Astrocyte (in vitro differentiated cells and primary cell): Measurements from ENCODE around the gene MSL2. TPM values are rescaled to one million over a fixed set of nuclear protein-coding genes. Genes with fewer than 3 reads are reported as not detected.
A peak's percentile ranks its signal among the peaks of the same experiment; 100 is the strongest.
"Not testable (repeated sequence)": the region's sequence is repeated elsewhere in the genome, so short reads cannot be mapped to it uniquely, and the experiment has no call there.

Experiments
- DNase-seq: peaks from one replicate; pipeline ENCODE4 v3.0.0-alpha.2; 2010; ENCODE audit warnings: low read depth
- FAIRE-seq: peaks from 2 replicates; lab custom pipeline; 2011; peaks lifted over from hg19 to GRCh38; lab: Jason Lieb, UNC
- H2AFZ ChIP-seq: 2 replicates; pipeline ENCODE4 v1.6.0; 2012; ENCODE audit warnings: low read depth, low read length, inconsistent platforms
- H3K27ac ChIP-seq: 2 replicates; pipeline ENCODE4 v1.5.1; 2011; ENCODE audit warnings: low read depth, low read length, inconsistent platforms
- H3K27me3 ChIP-seq: 2 replicates; pipeline ENCODE4 v1.6.0; 2011; ENCODE audit warnings: low read length, inconsistent platforms; ENCODE audit not compliant: insufficient read depth
- H3K36me3 ChIP-seq: 2 replicates; pipeline ENCODE4 v1.5.1; 2011; ENCODE audit warnings: low read length, inconsistent platforms; ENCODE audit not compliant: insufficient read depth
- H3K4me1 ChIP-seq: 2 replicates; pipeline ENCODE4 v1.5.1; 2011; ENCODE audit warnings: low read length, inconsistent platforms; ENCODE audit not compliant: insufficient read depth
- H3K4me2 ChIP-seq: 2 replicates; pipeline ENCODE4 v1.6.0; 2012; ENCODE audit warnings: low read length, inconsistent platforms
- H3K4me3 ChIP-seq: 2 replicates; pipeline ENCODE4 v1.5.1; 2011; ENCODE audit warnings: low read depth, mild to moderate bottlenecking, low read length, inconsistent platforms; ENCODE audit not compliant: insufficient read depth
- H3K79me2 ChIP-seq: 2 replicates; pipeline ENCODE4 v1.6.0; 2012; ENCODE audit warnings: mild to moderate bottlenecking, low read length, inconsistent platforms; ENCODE audit not compliant: insufficient read depth
- H3K9ac ChIP-seq: 2 replicates; pipeline ENCODE4 v1.6.0; 2012; ENCODE audit warnings: mild to moderate bottlenecking, low read length, inconsistent platforms
- H3K9me3 ChIP-seq: 2 replicates; pipeline ENCODE4 v1.5.1; 2012; ENCODE audit warnings: low read depth, mild to moderate bottlenecking, low read length, inconsistent platforms; ENCODE audit not compliant: insufficient read depth
- H4K20me1 ChIP-seq: 2 replicates; pipeline ENCODE4 v1.6.0; 2012; ENCODE audit warnings: low read length, inconsistent platforms; ENCODE audit not compliant: insufficient read depth
- H3K27ac Mint-ChIP-seq: one replicate; pipeline ENCODE4 v1.8.0; 2021; ENCODE audit warnings: mild to moderate bottlenecking, mixed read lengths; ENCODE audit not compliant: unreplicated experiment
- H3K27me3 Mint-ChIP-seq: one replicate; pipeline ENCODE4 v1.8.0; 2021; ENCODE audit warnings: low read depth, mixed read lengths; ENCODE audit not compliant: unreplicated experiment
- H3K36me3 Mint-ChIP-seq: one replicate; pipeline ENCODE4 v1.8.0; 2021; ENCODE audit warnings: low read depth, mixed read lengths; ENCODE audit not compliant: unreplicated experiment
- H3K4me1 Mint-ChIP-seq: one replicate; pipeline ENCODE4 v1.8.0; 2021; ENCODE audit warnings: low read depth, mixed read lengths; ENCODE audit not compliant: unreplicated experiment
- H3K4me3 Mint-ChIP-seq: one replicate; pipeline ENCODE4 v1.8.0; 2021; ENCODE audit warnings: mild to moderate bottlenecking, moderate library complexity, mixed read lengths; ENCODE audit not compliant: unreplicated experiment
- H3K9me3 Mint-ChIP-seq: one replicate; pipeline ENCODE4 v1.8.0; 2021; ENCODE audit warnings: mild to moderate bottlenecking, mixed read lengths; ENCODE audit not compliant: unreplicated experiment
- EZH2 ChIP-seq: IDR thresholded peaks from 2 replicates; pipeline ENCODE4 v1.6.1; 2012; ENCODE audit warnings: mild to moderate bottlenecking, low read length, inconsistent platforms; ENCODE audit not compliant: insufficient read depth
- total RNA-seq: library from RNA; stranded (reverse); gene quantifications from 2 replicates; pipeline ENCODE4 v1.2.1, GENCODE V29; 2021
- TF ChIP-seq, protein P1 (sequence below): IDR thresholded peaks from 2 replicates; pipeline ENCODE4 v1.5.1; 2011; ENCODE audit warnings: low read depth, mild to moderate bottlenecking, inconsistent platforms, low read length, moderate library complexity; ENCODE audit not compliant: insufficient read depth

Gene MSL2
- total RNA-seq, 1 donor from 2014 or later = 20.1 TPM

DNA sequence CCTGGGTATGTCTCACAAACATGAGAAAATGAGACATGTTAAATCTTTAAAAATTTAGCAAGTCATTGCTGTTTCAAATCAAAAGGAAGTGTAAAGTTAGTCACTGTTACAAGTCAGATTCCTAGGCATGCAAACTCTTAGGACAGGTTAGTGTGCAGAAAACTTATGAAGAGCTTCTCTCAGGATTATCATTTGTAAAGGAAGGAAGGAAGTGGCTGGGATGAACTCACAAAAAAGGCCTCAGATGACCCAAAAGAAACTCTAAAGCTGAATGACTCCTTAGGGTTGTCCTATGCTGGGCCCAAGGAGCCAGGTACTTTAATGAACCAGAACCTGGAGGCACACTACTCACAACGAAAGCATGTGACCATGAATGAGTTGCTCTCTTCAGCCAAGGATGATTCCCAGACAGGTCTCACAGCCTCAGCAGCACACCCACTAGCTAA lies 25.0 kb downstream of the MSL2 start:
- DNase-seq (no peak), FAIRE-seq (no peak)
- Histone ChIP-seq H3K9me3 (no peaks in the 10 kb centered on the region), H2AFZ (no peak overlapping the region), H3K79me2 (peaks cover 100% of the 10 kb centered on the region), H3K36me3 (no peaks in the 10 kb centered on the region), H3K27me3 (no peaks in the 10 kb centered on the region), H3K4me1 (peaks cover 5% of the 10 kb centered on the region), H3K4me3 (no peak overlapping the region), H3K27ac (peak overlapping the region; percentile 1), H4K20me1 (peaks cover 94% of the 10 kb centered on the region), H3K9ac (no peak overlapping the region), H3K4me2 (peak overlapping the region; percentile 24)
- H3K36me3 Mint-ChIP-seq = no peaks in the 10 kb centered on the region
- H3K9me3 Mint-ChIP-seq = no peaks in the 10 kb centered on the region
- H3K4me1 Mint-ChIP-seq = peaks cover 9% of the 10 kb centered on the region
- peak overlapping the region; percentile 2 for H3K27ac Mint-ChIP-seq
- no peaks in the 10 kb centered on the region for H3K27me3 Mint-ChIP-seq
- TF ChIP-seq EZH2 = no peak
- TF ChIP-seq, protein P1, sequence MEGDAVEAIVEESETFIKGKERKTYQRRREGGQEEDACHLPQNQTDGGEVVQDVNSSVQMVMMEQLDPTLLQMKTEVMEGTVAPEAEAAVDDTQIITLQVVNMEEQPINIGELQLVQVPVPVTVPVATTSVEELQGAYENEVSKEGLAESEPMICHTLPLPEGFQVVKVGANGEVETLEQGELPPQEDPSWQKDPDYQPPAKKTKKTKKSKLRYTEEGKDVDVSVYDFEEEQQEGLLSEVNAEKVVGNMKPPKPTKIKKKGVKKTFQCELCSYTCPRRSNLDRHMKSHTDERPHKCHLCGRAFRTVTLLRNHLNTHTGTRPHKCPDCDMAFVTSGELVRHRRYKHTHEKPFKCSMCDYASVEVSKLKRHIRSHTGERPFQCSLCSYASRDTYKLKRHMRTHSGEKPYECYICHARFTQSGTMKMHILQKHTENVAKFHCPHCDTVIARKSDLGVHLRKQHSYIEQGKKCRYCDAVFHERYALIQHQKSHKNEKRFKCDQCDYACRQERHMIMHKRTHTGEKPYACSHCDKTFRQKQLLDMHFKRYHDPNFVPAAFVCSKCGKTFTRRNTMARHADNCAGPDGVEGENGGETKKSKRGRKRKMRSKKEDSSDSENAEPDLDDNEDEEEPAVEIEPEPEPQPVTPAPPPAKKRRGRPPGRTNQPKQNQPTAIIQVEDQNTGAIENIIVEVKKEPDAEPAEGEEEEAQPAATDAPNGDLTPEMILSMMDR = no peak
- no peak overlapping the region for H3K4me3 Mint-ChIP-seq

DNA sequence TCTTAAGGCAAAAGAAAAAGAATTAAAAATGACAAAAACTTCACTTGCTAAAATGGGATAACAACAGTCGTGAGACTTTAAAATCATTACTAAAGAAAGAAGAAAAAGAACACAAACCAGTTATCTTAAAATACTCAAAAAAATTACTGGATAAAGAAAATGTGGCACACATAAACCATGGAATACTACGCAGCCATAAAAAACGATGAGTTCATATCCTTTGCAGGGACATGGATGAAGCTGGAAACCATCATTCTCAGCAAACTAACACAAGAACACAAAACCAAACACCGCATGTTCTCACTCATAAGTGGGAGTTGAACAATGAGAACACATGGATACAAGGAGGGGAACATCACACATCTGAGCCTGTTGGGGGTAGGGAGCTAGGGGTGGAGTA lies 27.9 kb downstream of the MSL2 start:
- H3K4me3 Mint-ChIP-seq, H3K4me2 ChIP-seq, DNase-seq, H3K4me1 ChIP-seq, H3K9me3 Mint-ChIP-seq, H2AFZ ChIP-seq, H3K27ac Mint-ChIP-seq, H3K27me3 ChIP-seq, H3K27ac ChIP-seq, H3K36me3 Mint-ChIP-seq, H3K9me3 ChIP-seq, H3K27me3 Mint-ChIP-seq, H3K9ac ChIP-seq, FAIRE-seq, H3K4me3 ChIP-seq, H3K36me3 ChIP-seq: not testable (repeated sequence)
- peaks cover 97% of the 10 kb centered on the region for H4K20me1 ChIP-seq
- H3K4me1 Mint-ChIP-seq = peaks cover 19% of the 10 kb centered on the region
- H3K79me2 ChIP-seq = peaks cover 100% of the 10 kb centered on the region

DNA sequence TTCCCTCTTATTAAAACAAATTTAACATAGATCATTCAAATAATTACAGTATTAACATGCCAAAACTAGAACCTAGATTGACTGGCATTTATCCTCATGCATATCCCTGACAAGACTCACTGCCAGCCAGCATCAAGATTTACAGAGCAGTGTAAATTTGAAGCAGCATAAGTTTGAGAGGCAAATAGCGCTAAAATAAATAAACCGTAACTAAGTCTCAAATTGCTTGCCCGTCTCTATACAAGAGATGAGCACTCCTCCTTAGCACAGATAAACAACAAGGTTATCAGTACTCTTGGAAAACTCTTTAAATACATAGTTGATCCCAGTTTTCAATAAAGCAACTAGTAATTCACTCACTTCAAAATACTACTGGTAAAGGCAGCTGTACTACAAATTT lies 29.6 kb downstream of the MSL2 start:
- Histone ChIP-seq H3K4me1 (peaks cover 5% of the 10 kb centered on the region), H3K36me3 (no peaks in the 10 kb centered on the region), H3K9me3 (no peaks in the 10 kb centered on the region), H3K27me3 (no peaks in the 10 kb centered on the region), H3K9ac (no peak overlapping the region), H3K4me2 (no peak overlapping the region), H3K27ac (no peak overlapping the region), H2AFZ (no peak overlapping the region), H3K4me3 (no peak overlapping the region), H4K20me1 (peaks cover 97% of the 10 kb centered on the region), H3K79me2 (peaks cover 100% of the 10 kb centered on the region)
- Mint-ChIP-seq H3K4me3 (no peak overlapping the region), H3K27ac (no peak overlapping the region), H3K9me3 (no peaks in the 10 kb centered on the region), H3K4me1 (peaks cover 22% of the 10 kb centered on the region), H3K27me3 (no peaks in the 10 kb centered on the region), H3K36me3 (no peaks in the 10 kb centered on the region)
- no peak for TF ChIP-seq EZH2
- TF ChIP-seq, protein P1 = no peak
- no peak for DNase-seq
- FAIRE-seq = no peak

DNA sequence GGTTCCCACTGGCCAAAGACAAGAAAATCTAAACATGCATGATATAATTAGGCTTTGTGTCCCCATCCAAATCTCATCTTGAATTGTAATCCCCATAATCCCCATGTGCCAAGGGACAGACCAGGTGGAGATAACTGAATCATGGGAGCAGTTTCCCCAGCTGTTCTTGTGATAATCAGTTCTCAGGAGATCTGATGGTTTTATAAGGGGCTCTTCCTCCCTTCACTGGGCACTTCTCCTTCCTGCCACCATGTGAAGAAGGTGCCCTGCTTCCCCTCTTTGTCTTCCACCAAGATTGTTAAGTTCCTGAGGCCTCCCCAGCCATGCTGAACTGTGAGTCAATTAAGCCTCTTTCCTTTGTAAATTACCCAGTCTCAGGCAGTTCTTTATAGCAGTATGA lies 32.5 kb downstream of the MSL2 start:
- Histone ChIP-seq H4K20me1 (peaks cover 94% of the 10 kb centered on the region), H3K79me2 (peaks cover 99% of the 10 kb centered on the region)
- H3K27ac Mint-ChIP-seq, H3K27me3 ChIP-seq, H3K36me3 Mint-ChIP-seq, DNase-seq, H3K9ac ChIP-seq, H3K4me1 ChIP-seq, H3K27ac ChIP-seq, H3K27me3 Mint-ChIP-seq, H3K4me3 ChIP-seq, H3K36me3 ChIP-seq, H3K4me3 Mint-ChIP-seq, H3K9me3 Mint-ChIP-seq, H2AFZ ChIP-seq, H3K9me3 ChIP-seq, H3K4me2 ChIP-seq: not testable (repeated sequence)
- peaks cover 14% of the 10 kb centered on the region for H3K4me1 Mint-ChIP-seq
- peak; percentile 54 for FAIRE-seq
